Measurements from ENCODE around the gene HLF. TPM values are rescaled to one million over a fixed set of nuclear protein-coding genes. Genes with fewer than 3 reads are reported as not detected.
A peak's percentile ranks its signal among the peaks of the same experiment; 100 is the strongest.

The HLF gene
- total RNA-seq, 1 donor from 2014 or later = 0.32 TPM

DNA sequence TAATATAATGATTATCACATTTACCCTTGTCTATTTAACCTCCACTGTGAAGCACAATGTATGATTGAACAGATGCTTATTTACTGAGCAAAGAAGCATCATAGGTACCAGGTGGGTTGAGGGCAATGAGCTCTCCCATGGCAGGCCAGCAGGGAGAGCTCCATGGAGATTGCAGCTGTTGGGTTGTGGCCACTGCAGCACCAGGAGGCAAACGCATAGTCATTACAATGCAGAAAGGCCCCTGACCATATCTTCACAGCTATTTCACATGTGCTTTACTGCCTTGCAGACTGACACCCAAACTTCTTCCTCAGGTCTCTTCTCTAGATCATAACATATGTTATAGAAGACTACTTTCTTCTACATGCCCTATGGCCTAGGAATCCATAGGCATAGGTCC is 81.9 kb downstream of the HLF start:
- Mint-ChIP-seq H3K27ac (ENCODE audit: unreplicated experiment) (no peak overlapping the region), H3K36me3 (ENCODE audit: unreplicated experiment) (no peaks in the 10 kb centered on the region), H3K4me3 (ENCODE audit: unreplicated experiment) (no peak overlapping the region), H3K9me3 (ENCODE audit: unreplicated experiment) (no peaks in the 10 kb centered on the region), H3K4me1 (ENCODE audit: low read depth, unreplicated experiment) (no peaks in the 10 kb centered on the region), H3K27me3 (ENCODE audit: unreplicated experiment) (no peaks in the 10 kb centered on the region)
- TF ChIP-seq, protein P1, sequence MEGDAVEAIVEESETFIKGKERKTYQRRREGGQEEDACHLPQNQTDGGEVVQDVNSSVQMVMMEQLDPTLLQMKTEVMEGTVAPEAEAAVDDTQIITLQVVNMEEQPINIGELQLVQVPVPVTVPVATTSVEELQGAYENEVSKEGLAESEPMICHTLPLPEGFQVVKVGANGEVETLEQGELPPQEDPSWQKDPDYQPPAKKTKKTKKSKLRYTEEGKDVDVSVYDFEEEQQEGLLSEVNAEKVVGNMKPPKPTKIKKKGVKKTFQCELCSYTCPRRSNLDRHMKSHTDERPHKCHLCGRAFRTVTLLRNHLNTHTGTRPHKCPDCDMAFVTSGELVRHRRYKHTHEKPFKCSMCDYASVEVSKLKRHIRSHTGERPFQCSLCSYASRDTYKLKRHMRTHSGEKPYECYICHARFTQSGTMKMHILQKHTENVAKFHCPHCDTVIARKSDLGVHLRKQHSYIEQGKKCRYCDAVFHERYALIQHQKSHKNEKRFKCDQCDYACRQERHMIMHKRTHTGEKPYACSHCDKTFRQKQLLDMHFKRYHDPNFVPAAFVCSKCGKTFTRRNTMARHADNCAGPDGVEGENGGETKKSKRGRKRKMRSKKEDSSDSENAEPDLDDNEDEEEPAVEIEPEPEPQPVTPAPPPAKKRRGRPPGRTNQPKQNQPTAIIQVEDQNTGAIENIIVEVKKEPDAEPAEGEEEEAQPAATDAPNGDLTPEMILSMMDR (IDR thresholded peaks at IDR 0.05; ENCODE audit: partially characterized antibody, unreplicated experiment) = no peak
- DNase-seq = no peak

DNA sequence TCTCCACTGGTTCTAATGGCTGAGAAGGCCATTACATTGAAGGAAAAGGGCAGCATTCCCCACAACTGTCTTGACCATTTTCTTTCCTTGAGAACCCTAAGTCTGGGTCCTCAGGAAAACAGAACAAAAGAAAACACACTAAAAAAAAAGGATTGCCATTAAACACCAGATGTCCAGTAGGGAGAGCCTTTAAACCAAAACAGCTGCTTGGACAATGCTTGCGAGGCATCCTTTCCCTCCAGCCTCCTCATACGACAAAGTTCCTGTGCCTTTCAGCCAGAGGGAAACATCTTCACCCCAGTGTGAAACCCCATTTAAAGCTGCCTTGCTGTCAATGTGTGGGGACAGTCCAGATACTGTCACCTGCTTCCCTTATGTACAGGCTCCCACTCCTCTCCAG is 82.6 kb downstream of the HLF start:
- H3K36me3 Mint-ChIP-seq (ENCODE audit: unreplicated experiment) = no peaks in the 10 kb centered on the region
- no peaks in the 10 kb centered on the region for H3K27me3 Mint-ChIP-seq (ENCODE audit: unreplicated experiment)
- H3K27ac Mint-ChIP-seq (ENCODE audit: unreplicated experiment) = no peak overlapping the region
- H3K4me3 Mint-ChIP-seq (ENCODE audit: unreplicated experiment) = no peak overlapping the region
- TF ChIP-seq, protein P1 (IDR thresholded peaks at IDR 0.05; ENCODE audit: partially characterized antibody, unreplicated experiment) = no peak
- H3K4me1 Mint-ChIP-seq (ENCODE audit: low read depth, unreplicated experiment) = no peaks in the 10 kb centered on the region
- H3K9me3 Mint-ChIP-seq (ENCODE audit: unreplicated experiment) = no peaks in the 10 kb centered on the region
- DNase-seq = no peak

DNA sequence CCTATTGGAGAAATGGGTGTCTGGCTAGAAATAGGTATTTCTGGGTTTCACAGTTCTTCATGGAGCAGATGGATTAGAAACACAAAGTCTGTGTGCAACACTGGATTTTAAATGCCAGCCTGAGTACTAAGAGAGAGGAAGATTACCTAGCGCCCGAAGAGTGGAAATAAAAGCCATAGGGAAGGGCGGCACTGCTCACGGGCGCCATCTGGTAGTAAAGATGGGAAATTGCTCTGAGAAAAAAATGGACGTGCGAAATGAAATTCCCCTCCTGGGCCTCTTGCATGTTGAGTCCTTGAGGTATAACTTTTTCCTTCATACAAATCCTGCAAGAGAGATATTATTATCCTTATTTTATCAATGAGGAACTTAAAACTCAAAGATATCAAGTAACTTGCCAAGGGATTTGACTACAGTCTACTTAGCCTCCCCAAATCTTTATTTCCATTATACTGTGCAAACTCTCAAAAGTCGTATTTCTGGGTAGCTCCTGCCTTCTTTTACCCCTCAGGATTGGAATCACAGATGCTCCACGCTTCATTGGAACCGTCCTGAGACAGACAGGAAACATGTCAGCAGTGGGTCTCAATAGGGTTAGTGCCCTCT is 84.1 kb downstream of the HLF start:
- no peak overlapping the region for H3K4me3 Mint-ChIP-seq (ENCODE audit: unreplicated experiment)
- H3K36me3 Mint-ChIP-seq (ENCODE audit: unreplicated experiment) = no peaks in the 10 kb centered on the region
- H3K27ac Mint-ChIP-seq (ENCODE audit: unreplicated experiment) = no peak overlapping the region
- no peaks in the 10 kb centered on the region for H3K27me3 Mint-ChIP-seq (ENCODE audit: unreplicated experiment)
- DNase-seq = peak; percentile 45
- H3K4me1 Mint-ChIP-seq (ENCODE audit: low read depth, unreplicated experiment) = no peaks in the 10 kb centered on the region
- TF ChIP-seq, protein P1 (IDR thresholded peaks at IDR 0.05; ENCODE audit: partially characterized antibody, unreplicated experiment) = peak; percentile 71
- H3K9me3 Mint-ChIP-seq (ENCODE audit: unreplicated experiment) = no peaks in the 10 kb centered on the region

DNA sequence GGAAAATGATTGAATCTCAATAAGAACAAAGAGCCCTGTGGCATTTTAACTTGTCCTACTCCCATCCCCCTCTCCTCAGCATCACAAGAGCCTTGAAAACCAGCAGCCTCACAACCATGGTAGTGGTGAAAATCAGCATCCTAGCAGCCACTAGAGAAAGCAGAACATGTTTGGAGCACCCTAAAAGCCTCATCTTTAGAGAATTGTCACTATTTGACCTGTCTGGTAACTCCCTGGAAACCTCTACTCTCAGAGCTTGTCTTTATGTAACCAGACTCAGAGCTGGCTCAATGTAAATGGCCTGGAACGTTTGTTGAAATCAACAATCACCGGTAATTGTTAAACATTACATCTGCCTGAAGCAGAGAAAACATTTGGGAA is 86.1 kb downstream of the HLF start:
- TF ChIP-seq, protein P1 (IDR thresholded peaks at IDR 0.05; ENCODE audit: partially characterized antibody, unreplicated experiment) = no peak
- H3K36me3 Mint-ChIP-seq (ENCODE audit: unreplicated experiment) = no peaks in the 10 kb centered on the region
- H3K27me3 Mint-ChIP-seq (ENCODE audit: unreplicated experiment) = no peaks in the 10 kb centered on the region
- no peak for DNase-seq
- peaks cover under 1% of the 10 kb centered on the region for H3K9me3 Mint-ChIP-seq (ENCODE audit: unreplicated experiment)
- H3K4me1 Mint-ChIP-seq (ENCODE audit: low read depth, unreplicated experiment) = no peaks in the 10 kb centered on the region
- no peak overlapping the region for H3K27ac Mint-ChIP-seq (ENCODE audit: unreplicated experiment)
- H3K4me3 Mint-ChIP-seq (ENCODE audit: unreplicated experiment) = no peak overlapping the region

DNA sequence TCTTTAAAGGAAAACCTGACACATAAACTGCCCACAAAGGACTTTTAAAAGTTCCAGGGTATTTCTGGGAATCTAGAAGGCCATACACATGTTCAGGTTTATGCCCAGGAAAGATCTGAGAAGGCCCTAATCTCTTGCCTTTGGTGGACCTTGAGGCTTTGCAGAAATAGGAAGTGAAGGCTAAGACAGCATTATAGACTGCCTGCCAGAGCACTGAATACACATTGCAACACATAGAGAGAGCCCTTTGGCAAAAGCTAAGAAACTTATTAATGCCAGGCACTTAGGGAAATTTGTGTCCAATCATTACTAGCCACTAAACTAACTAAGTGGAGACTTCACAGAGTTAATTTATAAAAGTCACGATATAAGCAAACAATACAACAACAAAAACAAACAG is 86.5 kb downstream of the HLF start:
- TF ChIP-seq, protein P1 (IDR thresholded peaks at IDR 0.05; ENCODE audit: partially characterized antibody, unreplicated experiment) = no peak
- H3K27ac Mint-ChIP-seq (ENCODE audit: unreplicated experiment) = no peak overlapping the region

More for the DNA sequence above, 86.5 kb downstream of the HLF start:
- DNase-seq = no peak
- Mint-ChIP-seq H3K36me3 (ENCODE audit: unreplicated experiment) (no peaks in the 10 kb centered on the region), H3K9me3 (ENCODE audit: unreplicated experiment) (peaks cover 2% of the 10 kb centered on the region), H3K4me3 (ENCODE audit: unreplicated experiment) (no peak overlapping the region), H3K27me3 (ENCODE audit: unreplicated experiment) (no peaks in the 10 kb centered on the region), H3K4me1 (ENCODE audit: low read depth, unreplicated experiment) (no peaks in the 10 kb centered on the region)

Data from glutamatergic neuron (in vitro differentiated cells).